Hematopoietic multipotent progenitor cell (in vitro differentiated cells): ENCODE data around the gene NEO1. TPM values are rescaled to one million over a fixed set of nuclear protein-coding genes. Genes with fewer than 3 reads are reported as not detected.

Source experiments
- DNase-seq, 3 donors: peaks; one replicate each; pipeline ENCODE4 v3.0.0-alpha.2; 2011 to 2015; ENCODE audit warnings: low read depth in 2 of 3, low spot score in 2 of 3
- small RNA-seq: library from RNA; depleted of rRNA; stranded (forward); fragments of <200 nt; gene quantifications from one replicate; pipeline ENCODE3, GENCODE V24; 2012
- total RNA-seq: library from RNA; depleted of rRNA; stranded (reverse); fragments of >200 nt; gene quantifications from one replicate; pipeline ENCODE4 v1.2.3, GENCODE V29; 2012

Gene NEO1
- total RNA-seq, 1 donor = 0.27 TPM

- DNase-seq = no peak
These were observed 288.4 kb downstream of the NEO1 start for GRCh38 chr15:73340502-73341192.

GRCh38 chr15:73341886-73342600, 289.8 kb downstream of the NEO1 start:
- no peak for DNase-seq

GRCh38 chr15:73344056-73344455, 291.8 kb downstream of the NEO1 start:
- no peak for DNase-seq

- DNase-seq = no peak
These were observed 293.4 kb downstream of the NEO1 start for GRCh38 chr15:73345658-73346057.

GRCh38 chr15:73346735-73347312, 294.6 kb downstream of the NEO1 start:
- DNase-seq = peak; percentile 18 to 74 (median 45)

GRCh38 chr15:73349191-73349590, 296.9 kb downstream of the NEO1 start:
- DNase-seq = no peak

- DNase-seq = no peak
These were observed 299.8 kb downstream of the NEO1 start for GRCh38 chr15:73352082-73352481.

- DNase-seq = no peak
These were observed 301.5 kb downstream of the NEO1 start for GRCh38 chr15:73353734-73354133.

- DNase-seq = no peak
These were observed 302.0 kb downstream of the NEO1 start for GRCh38 chr15:73354241-73354640.

Small RNA genes lying within 50 kb of the gene (small RNA-seq; reads per million reads assigned to genes)
- gene FKBP1AP2 = not detected
